GM18505 (cell line): ENCODE data around the gene ADARB2.
"Not testable (repeated sequence)": the region's sequence is repeated elsewhere in the genome, so short reads cannot be mapped to it uniquely, and the experiment has no call there.

Source experiments
- ATAC-seq: cut with Tn5 transposase; IDR thresholded peaks from one replicate; pipeline ENCODE4 v1.9.1; 2021; ENCODE audit not compliant: unreplicated experiment
- POLR2A ChIP-seq: IDR thresholded peaks from 4 replicates; pipeline ENCODE4 v1.6.1; 2011; ENCODE audit warnings: borderline replicate concordance; ENCODE audit not compliant: insufficient read depth, insufficient read length; ENCODE audit errors: extremely low read depth

Gene ADARB2

DNA sequence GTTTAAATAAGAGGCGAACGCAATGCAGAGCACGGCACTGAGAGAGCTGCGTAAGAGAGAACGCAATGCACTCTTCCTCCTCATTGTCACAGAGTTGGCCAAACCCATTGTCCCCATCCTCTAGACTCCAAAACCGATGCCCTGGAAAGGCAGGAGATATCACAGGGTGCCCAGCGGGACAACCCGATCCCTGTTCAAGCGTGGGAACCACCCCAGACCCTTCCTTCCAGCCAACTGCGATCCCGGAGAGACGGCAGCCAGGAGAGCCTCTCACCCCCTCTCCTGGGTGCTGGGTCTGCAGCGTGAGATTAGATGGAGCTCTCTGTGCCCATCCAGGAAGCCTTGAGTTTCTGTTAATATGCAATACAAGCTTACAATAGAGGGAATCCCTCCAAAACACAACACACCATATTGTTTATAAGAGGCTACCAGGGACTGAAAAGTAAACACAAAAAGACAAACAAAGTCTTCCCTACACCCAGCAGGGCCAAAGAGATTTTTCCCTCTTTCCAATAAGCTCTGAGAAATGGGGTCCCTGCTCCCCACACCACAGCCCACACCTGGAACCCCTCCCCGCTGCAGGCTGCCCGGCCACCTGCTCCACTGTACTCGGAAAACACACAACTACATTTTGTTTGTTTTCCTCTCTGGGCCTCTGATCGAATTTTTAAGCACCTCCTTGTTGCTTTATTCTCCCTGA is 187.6 kb downstream of the ADARB2 start:
- TF ChIP-seq POLR2A: no peak
- ATAC-seq: no peak

DNA sequence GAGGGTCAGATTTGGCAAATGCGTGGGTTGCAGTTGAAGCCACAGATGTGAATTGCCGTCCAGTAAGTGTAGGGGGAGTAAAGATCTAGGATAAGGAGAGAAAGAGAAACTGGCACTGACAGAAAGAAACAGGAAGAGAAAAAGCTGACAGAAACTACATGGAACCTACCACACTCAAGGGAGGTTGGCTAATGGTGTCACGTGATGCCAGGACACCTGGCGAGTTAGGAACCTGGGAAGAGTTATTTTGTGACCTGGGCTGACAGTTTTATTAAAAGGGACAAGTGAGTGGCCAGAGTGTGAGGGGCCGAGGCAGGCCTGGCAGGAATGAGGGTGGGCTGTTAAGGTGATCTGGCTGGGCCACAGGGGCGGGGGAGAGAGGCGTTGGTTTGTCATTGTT is 188.7 kb downstream of the ADARB2 start:
- TF ChIP-seq POLR2A: no peak
- ATAC-seq: peak; percentile 55

DNA sequence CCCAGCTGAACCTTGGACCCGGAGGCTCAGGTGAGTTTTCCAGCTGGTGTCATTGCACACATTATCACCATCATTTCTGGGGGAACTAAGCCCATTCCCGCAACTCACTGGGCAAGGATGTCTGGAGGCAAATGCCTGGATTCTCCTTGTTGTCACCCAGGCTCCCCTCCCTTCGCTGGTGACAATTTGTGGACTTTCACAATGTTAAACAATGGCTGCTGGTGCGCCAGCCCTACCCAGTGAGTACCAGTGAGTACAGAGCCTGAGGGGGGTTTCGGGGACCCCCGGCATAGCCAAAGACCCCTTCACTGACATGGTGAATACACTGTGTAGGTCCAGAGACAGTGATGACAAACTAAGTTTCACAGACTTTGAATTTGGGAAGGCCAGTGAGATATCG is 189.2 kb downstream of the ADARB2 start:
- ATAC-seq: no peak
- no peak for TF ChIP-seq POLR2A

DNA sequence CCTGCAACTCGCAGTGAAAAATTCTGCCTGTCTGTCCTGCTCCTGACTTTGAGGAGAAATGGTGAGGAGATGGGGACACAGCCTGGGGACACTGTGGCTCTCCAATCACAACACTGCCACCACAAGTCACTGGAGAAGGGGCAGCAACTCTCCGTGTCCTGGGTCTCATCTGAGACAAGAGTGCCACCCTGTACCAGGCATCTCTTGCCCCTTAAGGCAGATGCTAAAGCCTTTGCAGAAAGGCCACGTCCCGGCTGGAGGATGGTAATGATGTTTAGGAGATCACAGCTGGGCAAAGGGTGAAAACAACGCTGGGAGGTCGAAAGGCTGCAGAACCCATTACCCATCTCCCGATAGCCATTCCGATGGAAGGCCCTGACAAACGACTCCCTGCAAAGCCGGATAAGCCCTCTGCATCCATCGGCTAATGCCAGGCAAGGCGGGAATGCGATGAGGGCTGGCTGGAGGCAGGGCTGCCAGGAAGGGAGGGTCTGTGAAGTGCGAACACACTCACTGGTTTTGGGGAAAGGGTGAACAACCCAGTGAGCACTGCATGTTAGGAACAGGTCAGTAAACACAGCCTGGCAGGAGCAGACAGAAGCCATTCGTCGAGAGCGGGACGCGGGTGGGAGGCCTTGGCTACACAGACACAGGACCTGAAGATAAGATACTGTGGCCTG is 190.8 kb downstream of the ADARB2 start:
- ATAC-seq: no peak
- no peak for TF ChIP-seq POLR2A

DNA sequence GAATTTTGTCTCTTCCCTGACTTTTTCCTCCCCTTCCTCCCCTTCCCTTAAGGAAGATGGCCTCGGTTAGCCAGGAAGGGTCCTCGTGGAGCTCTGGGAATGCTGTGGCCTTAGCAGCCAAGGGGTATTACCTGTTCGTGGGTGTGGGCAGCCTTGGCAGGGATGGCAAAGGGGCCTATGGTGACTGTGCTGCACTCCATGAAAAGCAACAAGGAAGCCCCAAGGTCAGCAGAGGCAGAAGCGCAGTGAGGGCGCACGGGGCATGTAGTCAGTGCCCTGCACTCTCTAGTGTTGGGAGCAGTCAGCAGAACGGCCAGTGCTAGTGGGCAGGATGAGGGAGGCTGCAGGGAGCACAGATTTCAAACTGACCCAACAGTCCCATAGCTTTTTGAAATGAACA is 191.8 kb downstream of the ADARB2 start:
- no peak for ATAC-seq
- TF ChIP-seq POLR2A: no peak

DNA sequence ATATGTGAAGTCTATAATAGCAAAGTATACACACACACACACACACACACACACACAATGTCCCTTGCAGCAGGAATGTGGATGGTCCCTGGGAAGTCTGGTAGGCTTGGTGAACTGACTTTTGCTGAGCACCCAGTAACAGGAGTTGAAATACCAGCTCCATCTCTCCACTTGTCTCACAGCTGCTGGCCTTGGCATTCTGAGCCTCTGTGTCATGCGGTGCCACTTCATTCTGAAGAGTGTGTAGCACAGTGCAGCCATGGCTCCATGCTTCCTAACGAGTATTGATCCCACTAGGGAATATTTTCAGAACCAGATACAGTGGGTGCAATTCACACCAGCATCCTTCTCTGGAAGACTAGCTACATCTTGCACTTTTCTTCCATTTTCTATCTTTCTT is 192.4 kb downstream of the ADARB2 start:
- TF ChIP-seq POLR2A: no peak
- ATAC-seq: no peak

DNA sequence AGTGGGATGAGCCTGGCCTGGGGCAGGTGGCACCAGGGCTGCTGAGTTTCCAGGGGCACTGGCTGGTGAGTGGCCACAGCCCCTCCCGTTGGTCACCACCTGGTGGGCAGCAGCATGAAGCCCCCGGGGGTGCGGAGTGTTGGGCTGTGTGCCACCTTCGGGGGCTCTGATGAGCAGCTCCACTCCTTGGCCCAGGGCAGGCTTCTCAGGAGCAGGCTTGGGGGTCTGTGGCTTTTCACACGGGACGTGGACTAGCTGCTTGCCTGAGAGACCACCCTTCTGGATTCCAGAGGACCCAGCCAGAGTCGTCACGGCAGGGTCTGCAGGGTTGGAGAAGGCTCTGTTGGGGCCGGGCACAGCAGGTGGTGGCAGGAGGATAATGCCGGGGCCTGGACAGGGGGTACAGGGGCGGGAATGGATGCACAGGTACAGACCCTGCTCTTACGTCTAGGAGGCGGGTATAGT is 193.1 kb downstream of the ADARB2 start:
- no peak for ATAC-seq
- no peak for TF ChIP-seq POLR2A

DNA sequence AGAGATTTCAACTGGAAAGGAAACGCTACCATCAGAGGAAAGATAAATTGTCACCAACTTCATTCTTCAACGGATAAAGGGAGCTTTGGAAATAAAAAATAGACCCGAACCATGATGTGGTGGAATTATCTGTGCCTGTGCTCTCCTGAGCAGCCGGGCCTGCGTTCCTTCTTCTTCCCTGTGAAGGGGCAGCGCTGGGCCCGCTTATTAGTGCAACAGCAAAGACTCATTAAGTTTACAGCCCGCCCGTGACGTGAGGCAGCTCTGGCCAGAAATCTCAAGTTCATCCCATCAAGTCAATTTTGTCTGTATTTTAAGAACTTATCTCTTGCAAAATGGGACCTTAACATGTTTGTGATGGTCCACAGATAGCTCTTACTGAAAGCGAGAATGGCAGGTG is 193.7 kb downstream of the ADARB2 start:
- TF ChIP-seq POLR2A: no peak
- no peak for ATAC-seq

DNA sequence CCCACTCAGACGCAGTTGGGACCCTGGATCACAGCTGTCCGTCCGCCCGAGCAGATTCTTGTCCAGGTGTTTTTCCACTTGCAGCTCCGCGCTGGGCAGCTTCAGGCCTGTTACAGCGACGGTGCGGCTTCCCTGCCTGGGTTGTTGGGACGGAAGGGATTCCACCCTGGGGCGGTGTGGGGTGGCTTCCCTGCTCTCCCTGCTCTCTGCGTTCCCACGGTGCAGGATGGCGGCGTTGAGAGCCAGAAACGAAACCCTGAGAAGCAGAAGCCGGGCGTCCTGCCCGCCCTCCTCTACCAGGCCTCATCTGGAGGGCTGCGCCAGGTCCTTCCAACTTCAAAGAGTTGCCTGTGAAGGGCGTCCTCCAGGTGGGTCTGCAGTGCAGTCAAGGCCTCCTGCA is 194.4 kb downstream of the ADARB2 start:
- no peak for ATAC-seq
- no peak for TF ChIP-seq POLR2A

DNA sequence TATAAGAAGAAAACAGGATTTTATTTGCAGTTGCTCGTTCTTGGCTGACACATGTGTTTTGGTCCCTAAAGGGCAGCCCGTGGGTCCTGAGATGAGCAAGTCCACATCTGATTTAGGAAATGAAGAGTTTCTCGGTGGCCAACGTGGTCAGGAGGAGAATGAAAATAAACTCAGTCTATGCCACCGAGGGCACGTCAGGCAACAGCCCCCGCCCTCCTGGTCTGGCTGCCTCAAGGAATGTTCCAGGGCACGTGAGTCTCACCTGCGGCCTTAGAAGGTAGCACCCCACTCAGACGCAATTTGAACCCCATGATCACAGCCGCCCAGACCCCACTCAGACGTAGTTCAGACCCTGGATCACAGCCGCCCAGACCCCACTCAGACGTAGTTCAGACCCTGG is 197.2 kb downstream of the ADARB2 start:
- TF ChIP-seq POLR2A: no peak
- ATAC-seq: no peak

DNA sequence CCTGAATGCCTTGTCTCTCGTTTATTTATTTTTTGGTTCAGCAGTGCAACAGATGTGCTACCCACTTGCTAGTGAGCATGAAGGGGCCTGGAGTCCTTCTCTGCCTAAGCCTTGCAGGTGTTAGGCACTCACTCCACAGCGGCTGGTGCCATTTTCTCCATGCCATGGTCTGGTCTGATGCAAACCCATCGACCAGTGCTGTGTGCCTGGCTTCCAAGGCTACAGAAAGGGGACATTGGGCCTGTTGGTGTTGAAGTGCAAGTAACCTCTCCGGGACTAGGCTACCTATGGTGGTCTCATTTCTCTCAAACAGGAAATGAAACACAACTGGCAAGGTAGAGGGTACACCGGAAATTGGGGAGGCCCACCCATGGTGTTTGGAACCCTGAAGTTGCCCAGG is 198.1 kb downstream of the ADARB2 start:
- ATAC-seq: no peak
- no peak for TF ChIP-seq POLR2A

DNA sequence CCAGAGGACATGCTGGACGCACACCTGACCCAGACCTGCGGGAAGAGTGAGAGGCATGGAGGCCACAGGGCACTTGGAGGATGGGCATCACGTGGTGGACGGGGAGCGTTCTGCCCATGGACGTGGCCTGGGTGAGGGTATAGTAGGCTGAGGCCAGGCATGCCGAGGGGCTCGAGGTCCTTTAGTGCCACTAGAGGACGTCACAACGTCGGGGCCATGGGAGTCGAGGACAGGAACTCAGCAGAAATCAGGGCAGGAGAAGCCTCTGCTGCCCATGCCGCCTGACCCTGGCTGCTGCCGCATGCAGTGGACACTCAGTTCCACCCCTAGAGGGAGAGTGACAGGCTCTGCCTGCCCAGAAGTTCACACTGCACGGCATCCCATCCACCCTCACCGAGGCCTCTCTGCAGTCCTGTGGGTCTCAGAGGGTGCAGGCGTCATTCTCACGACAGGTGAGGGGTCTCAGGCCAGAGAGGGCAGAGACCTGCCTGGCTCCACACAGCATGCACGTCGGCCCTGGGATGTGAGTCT is 198.7 kb downstream of the ADARB2 start:
- ATAC-seq: no peak
- no peak for TF ChIP-seq POLR2A

DNA sequence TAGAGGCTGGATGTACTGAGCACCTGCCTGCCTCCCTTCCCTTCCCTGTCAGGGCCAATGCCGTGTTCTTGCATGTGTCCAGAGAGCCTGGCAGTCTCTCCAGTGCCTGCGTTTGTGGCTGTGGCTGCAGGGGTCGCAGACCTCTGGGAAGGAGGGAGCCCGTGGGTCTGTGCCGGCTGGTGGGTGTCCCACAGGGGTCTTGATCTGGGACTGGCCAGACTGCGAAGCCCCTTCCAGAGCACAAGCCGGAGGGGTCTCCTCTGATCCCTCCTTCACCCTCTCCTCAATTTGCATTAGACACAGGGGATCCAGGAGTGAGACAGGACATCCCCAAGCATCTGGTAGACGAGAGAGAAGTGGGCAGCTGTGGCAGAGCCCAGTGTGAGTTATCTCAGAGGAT is 199.2 kb downstream of the ADARB2 start:
- no peak for ATAC-seq
- no peak for TF ChIP-seq POLR2A

DNA sequence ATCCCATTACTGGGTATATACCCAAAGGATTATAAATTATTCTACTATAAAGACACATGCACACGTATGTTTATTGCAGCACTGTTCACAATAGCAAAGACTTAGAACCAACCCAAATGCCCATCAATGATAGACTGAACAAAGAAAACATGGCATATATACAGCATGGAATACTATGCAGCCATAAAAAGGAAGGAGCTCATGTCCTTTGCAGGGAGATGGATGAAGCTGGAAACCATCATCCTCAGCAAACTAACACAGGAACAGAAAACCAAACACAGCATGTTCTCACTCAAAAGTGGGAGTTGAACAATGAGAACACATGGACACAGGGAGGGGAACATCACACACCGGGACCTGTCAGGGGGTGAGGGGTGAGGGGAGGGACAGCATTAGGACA is 199.9 kb downstream of the ADARB2 start:
- ATAC-seq: not testable (repeated sequence)
